HG03565 (cell line): ENCODE data around the gene NFKB2.

Source experiments
- ATAC-seq: cut with Tn5 transposase; IDR thresholded peaks from one replicate; pipeline ENCODE4 v1.9.1; 2021; ENCODE audit warnings: mild to moderate bottlenecking, moderate library complexity; ENCODE audit not compliant: unreplicated experiment

NFKB2 gene

GRCh38 chr10:102395400-102396316 lies at the start of gene NFKB2:
Gene NFKB2, plus strand, starts transcription at chr10:102395705. Its CDS starts 255 bp downstream, at chr10:102395960.
- no peak for ATAC-seq

GRCh38 chr10:102347236-102347828 lies 48.2 kb upstream of the NFKB2 start:
- no peak for ATAC-seq

- no peak for ATAC-seq
Measured at GRCh38 chr10:102352066-102352715, 43.3 kb upstream of the NFKB2 start.

GRCh38 chr10:102354451-102354850 lies 41.1 kb upstream of the NFKB2 start:
- no peak for ATAC-seq

GRCh38 chr10:102358712-102359382 lies 36.7 kb upstream of the NFKB2 start:
- no peak for ATAC-seq

GRCh38 chr10:102367441-102367840 lies 28.1 kb upstream of the NFKB2 start:
- ATAC-seq = no peak

GRCh38 chr10:102368077-102368476 lies 27.4 kb upstream of the NFKB2 start:
- no peak for ATAC-seq

GRCh38 chr10:102371295-102371694 lies 24.2 kb upstream of the NFKB2 start:
- no peak for ATAC-seq

GRCh38 chr10:102375250-102375649 lies 20.3 kb upstream of the NFKB2 start:
- ATAC-seq = no peak

GRCh38 chr10:102375867-102376266 lies 19.6 kb upstream of the NFKB2 start:
- ATAC-seq = no peak

GRCh38 chr10:102376901-102377300 lies 18.6 kb upstream of the NFKB2 start:
- ATAC-seq = no peak

GRCh38 chr10:102379383-102379782 lies 16.1 kb upstream of the NFKB2 start:
- ATAC-seq = no peak

- no peak for ATAC-seq
Measured at GRCh38 chr10:102381983-102382382, 13.5 kb upstream of the NFKB2 start.

- ATAC-seq = no peak
Measured at GRCh38 chr10:102382871-102383270, 12.6 kb upstream of the NFKB2 start.

- no peak for ATAC-seq
Measured at GRCh38 chr10:102384053-102384452, 11.5 kb upstream of the NFKB2 start.

GRCh38 chr10:102384606-102385429 lies 10.7 kb upstream of the NFKB2 start:
- ATAC-seq = no peak

GRCh38 chr10:102389894-102390293 lies 5.6 kb upstream of the NFKB2 start:
- no peak for ATAC-seq

GRCh38 chr10:102392306-102392705 lies 3.2 kb upstream of the NFKB2 start:
- ATAC-seq = no peak

- ATAC-seq = no peak
Measured at GRCh38 chr10:102393411-102394078, 2.0 kb upstream of the NFKB2 start.
